ENCODE data around the gene EIF5. TPM values are rescaled to one million over a fixed set of nuclear protein-coding genes. Genes with fewer than 3 reads are reported as not detected.

The EIF5 gene
- total and polyA plus RNA-seq, 4 donors = 121 to 435 (median 192) TPM

DNA sequence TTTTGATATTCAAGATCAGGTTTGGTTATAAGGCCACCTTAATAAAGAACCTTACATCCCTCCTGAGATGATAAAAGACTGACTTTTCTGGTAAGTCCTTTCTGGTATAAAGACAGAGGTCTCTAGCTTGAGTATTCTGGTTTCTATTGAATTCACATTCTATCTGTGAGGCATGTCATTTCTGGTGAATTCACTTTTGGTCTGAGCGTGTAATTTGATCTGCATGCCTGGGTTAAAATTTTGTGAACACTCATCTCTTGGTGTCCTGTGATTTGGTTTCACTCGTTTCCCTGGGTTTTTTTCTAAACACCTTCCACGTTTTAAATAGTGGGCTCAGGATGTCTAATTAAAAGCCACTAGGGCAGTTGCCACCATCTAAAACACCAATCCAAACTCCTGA is 12.2 kb downstream of the EIF5 start:
- H3K36me3 ChIP-seq (ENCODE audit: control insufficient read depth in 4 of 4, insufficient read depth in 3 of 4, low read depth in 1 of 4, low read length in 3 of 4) = peaks cover 5 to 35% (median 32%) of the 10 kb centered on the region in 4 donors
- no peak for DNase-seq (ENCODE audit: low spot score)
- peaks cover 0 to 18% (median 12%) of the 10 kb centered on the region in 4 donors for H3K4me1 ChIP-seq (ENCODE audit: control insufficient read depth in 4 of 4, insufficient read depth in 4 of 4, low read length in 3 of 4)
- TF ChIP-seq, protein P1, sequence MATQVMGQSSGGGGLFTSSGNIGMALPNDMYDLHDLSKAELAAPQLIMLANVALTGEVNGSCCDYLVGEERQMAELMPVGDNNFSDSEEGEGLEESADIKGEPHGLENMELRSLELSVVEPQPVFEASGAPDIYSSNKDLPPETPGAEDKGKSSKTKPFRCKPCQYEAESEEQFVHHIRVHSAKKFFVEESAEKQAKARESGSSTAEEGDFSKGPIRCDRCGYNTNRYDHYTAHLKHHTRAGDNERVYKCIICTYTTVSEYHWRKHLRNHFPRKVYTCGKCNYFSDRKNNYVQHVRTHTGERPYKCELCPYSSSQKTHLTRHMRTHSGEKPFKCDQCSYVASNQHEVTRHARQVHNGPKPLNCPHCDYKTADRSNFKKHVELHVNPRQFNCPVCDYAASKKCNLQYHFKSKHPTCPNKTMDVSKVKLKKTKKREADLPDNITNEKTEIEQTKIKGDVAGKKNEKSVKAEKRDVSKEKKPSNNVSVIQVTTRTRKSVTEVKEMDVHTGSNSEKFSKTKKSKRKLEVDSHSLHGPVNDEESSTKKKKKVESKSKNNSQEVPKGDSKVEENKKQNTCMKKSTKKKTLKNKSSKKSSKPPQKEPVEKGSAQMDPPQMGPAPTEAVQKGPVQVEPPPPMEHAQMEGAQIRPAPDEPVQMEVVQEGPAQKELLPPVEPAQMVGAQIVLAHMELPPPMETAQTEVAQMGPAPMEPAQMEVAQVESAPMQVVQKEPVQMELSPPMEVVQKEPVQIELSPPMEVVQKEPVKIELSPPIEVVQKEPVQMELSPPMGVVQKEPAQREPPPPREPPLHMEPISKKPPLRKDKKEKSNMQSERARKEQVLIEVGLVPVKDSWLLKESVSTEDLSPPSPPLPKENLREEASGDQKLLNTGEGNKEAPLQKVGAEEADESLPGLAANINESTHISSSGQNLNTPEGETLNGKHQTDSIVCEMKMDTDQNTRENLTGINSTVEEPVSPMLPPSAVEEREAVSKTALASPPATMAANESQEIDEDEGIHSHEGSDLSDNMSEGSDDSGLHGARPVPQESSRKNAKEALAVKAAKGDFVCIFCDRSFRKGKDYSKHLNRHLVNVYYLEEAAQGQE (IDR thresholded peaks at IDR 0.05) = no peak
- TF ChIP-seq TAF1 (conservative IDR thresholded peaks at IDR 0.05) = no peak
- TF ChIP-seq, protein P2, sequence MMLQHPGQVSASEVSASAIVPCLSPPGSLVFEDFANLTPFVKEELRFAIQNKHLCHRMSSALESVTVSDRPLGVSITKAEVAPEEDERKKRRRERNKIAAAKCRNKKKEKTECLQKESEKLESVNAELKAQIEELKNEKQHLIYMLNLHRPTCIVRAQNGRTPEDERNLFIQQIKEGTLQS (IDR thresholded peaks at IDR 0.05) = no peak
- TF ChIP-seq, protein P3, sequence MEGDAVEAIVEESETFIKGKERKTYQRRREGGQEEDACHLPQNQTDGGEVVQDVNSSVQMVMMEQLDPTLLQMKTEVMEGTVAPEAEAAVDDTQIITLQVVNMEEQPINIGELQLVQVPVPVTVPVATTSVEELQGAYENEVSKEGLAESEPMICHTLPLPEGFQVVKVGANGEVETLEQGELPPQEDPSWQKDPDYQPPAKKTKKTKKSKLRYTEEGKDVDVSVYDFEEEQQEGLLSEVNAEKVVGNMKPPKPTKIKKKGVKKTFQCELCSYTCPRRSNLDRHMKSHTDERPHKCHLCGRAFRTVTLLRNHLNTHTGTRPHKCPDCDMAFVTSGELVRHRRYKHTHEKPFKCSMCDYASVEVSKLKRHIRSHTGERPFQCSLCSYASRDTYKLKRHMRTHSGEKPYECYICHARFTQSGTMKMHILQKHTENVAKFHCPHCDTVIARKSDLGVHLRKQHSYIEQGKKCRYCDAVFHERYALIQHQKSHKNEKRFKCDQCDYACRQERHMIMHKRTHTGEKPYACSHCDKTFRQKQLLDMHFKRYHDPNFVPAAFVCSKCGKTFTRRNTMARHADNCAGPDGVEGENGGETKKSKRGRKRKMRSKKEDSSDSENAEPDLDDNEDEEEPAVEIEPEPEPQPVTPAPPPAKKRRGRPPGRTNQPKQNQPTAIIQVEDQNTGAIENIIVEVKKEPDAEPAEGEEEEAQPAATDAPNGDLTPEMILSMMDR (IDR thresholded peaks at IDR 0.05; ENCODE audit: low read depth, low read length, missing input control) = no peak
- TF ChIP-seq RXRA (IDR thresholded peaks at IDR 0.05) = no peak
- TF ChIP-seq, protein P4, sequence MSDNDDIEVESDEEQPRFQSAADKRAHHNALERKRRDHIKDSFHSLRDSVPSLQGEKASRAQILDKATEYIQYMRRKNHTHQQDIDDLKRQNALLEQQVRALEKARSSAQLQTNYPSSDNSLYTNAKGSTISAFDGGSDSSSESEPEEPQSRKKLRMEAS (IDR thresholded peaks at IDR 0.05) = no peak
- no peak for TF ChIP-seq HNF4A (conservative IDR thresholded peaks at IDR 0.05)
- 48% methylated on average over 3 of the region's 3 CpGs for WGBS
- no peak overlapping the region for H3K9ac ChIP-seq (ENCODE audit: low read depth in 1 of 2, low read length in 2 of 2)
- H3K4me3 ChIP-seq (ENCODE audit: low read depth in 1 of 3, low read length in 3 of 3) = no peak overlapping the region
- no peaks in the 10 kb centered on the region for H3K27me3 ChIP-seq (ENCODE audit: control insufficient read depth in 4 of 4, insufficient read depth in 4 of 4, low read length in 3 of 4)
- H3K9me3 ChIP-seq (ENCODE audit: control insufficient read depth in 4 of 4, low read length in 3 of 4) = no peaks in the 10 kb centered on the region
- no peak overlapping the region for H3K27ac ChIP-seq (ENCODE audit: low read depth in 1 of 2, low read length in 2 of 2)

DNA sequence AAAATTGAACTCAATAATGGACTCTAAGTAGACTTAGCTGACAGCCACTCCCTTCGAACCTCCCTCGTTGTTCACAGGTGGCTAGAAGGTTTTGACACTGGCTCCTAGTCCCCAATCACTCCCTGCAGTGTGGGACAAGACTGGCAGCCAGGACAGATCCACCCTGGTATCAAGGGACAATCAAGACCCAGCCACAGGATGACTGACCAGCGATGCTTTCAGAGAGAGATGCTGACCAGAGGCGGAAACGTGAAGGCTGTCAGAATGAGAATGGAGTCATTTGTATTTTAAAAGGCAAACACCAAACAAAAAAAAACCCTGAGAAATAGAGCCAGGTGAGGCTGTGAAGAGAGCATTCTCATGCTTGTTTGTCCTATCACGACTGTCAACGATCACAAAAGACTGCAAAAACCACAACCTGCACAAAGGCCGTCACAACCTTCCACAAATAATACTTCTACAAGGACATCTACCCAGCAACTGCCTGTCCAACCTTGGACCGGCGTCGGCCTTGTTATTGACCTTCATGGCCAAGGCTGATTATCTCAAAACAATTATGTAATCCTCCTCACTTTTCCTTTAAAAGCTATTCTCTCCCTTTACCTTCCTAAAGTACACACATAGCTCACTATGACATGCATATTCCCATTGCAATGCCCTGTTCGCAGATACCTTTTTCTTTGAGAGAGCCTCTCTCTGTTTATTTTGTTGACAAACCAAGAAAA is 13.2 kb downstream of the EIF5 start:
- no peak overlapping the region for H3K27ac ChIP-seq (ENCODE audit: low read depth in 1 of 2, low read length in 2 of 2)
- 39% methylated on average over 12 of the region's 12 CpGs for WGBS
- H3K27me3 ChIP-seq (ENCODE audit: control insufficient read depth in 4 of 4, insufficient read depth in 4 of 4, low read length in 3 of 4) = no peaks in the 10 kb centered on the region

DNA sequence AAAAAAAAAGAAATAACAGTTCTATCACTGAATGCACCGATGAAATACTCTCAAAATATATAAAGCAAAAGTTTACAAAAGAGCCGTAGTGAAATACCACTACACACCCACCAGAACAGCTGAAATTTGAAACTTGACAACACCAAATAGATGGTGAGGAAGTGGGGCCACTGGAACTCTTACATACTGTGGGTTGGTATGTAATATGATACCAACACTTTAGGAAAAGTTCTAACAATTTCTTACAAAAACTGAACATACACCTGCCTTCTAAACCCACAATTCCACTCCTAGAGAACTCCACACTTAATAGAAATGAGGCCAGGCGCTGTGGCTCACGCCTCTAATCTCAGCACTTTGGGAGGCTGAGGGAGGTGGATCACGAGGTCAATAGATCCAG is 14.1 kb downstream of the EIF5 start:
- Histone ChIP-seq H3K27ac (ENCODE audit: low read depth in 1 of 2, low read length in 2 of 2) (no peak overlapping the region), H3K9me3 (ENCODE audit: control insufficient read depth in 4 of 4, low read length in 3 of 4) (no peaks in the 10 kb centered on the region), H3K4me1 (ENCODE audit: control insufficient read depth in 4 of 4, insufficient read depth in 4 of 4, low read length in 3 of 4) (peaks cover 0 to 4% (median 1%) of the 10 kb centered on the region in 4 donors), H3K9ac (ENCODE audit: low read depth in 1 of 2, low read length in 2 of 2) (no peak overlapping the region), H3K36me3 (ENCODE audit: control insufficient read depth in 4 of 4, insufficient read depth in 3 of 4, low read depth in 1 of 4, low read length in 3 of 4) (peaks cover 3 to 16% (median 13%) of the 10 kb centered on the region in 4 donors), H3K27me3 (ENCODE audit: control insufficient read depth in 4 of 4, insufficient read depth in 4 of 4, low read length in 3 of 4) (no peaks in the 10 kb centered on the region), H3K4me3 (ENCODE audit: low read depth in 1 of 3, low read length in 3 of 3) (no peak overlapping the region)
- DNase-seq (ENCODE audit: low spot score) = no peak
- WGBS = 84% methylated on average over 5 of the region's 5 CpGs
- TF ChIP-seq RXRA (IDR thresholded peaks at IDR 0.05) = no peak
- TF ChIP-seq NR2F2 (IDR thresholded peaks at IDR 0.05) = no peak
- TF ChIP-seq, protein P3 (IDR thresholded peaks at IDR 0.05; ENCODE audit: low read depth, low read length, missing input control) = no peak
- TF ChIP-seq YY1 (IDR thresholded peaks at IDR 0.05) = no peak
- no peak for TF ChIP-seq RAD21 (IDR thresholded peaks at IDR 0.05)
- TF ChIP-seq FOXA1 (IDR thresholded peaks at IDR 0.05) = no peak
- TF ChIP-seq, protein P1 (IDR thresholded peaks at IDR 0.05) = no peak
- no peak for TF ChIP-seq JUND (IDR thresholded peaks at IDR 0.05)

More for the DNA sequence above, 13.2 kb downstream of the EIF5 start:
- DNase-seq (ENCODE audit: low spot score) = no peak
- no peak for TF ChIP-seq RAD21 (IDR thresholded peaks at IDR 0.05)
- TF ChIP-seq NR2F2 (IDR thresholded peaks at IDR 0.05) = no peak
- TF ChIP-seq EGR1 (IDR thresholded peaks at IDR 0.05; ENCODE audit: low read depth in 2 of 2) = no peak
- TF ChIP-seq, protein P4 (IDR thresholded peaks at IDR 0.05) = no peak
- H3K4me3 ChIP-seq (ENCODE audit: low read depth in 1 of 3, low read length in 3 of 3) = no peak overlapping the region
- peaks cover 0 to 10% (median 2%) of the 10 kb centered on the region in 4 donors for H3K4me1 ChIP-seq (ENCODE audit: control insufficient read depth in 4 of 4, insufficient read depth in 4 of 4, low read length in 3 of 4)
- peaks cover 3 to 25% (median 22%) of the 10 kb centered on the region in 4 donors for H3K36me3 ChIP-seq (ENCODE audit: control insufficient read depth in 4 of 4, insufficient read depth in 3 of 4, low read depth in 1 of 4, low read length in 3 of 4)
- H3K9me3 ChIP-seq (ENCODE audit: control insufficient read depth in 4 of 4, low read length in 3 of 4) = no peaks in the 10 kb centered on the region
- H3K9ac ChIP-seq (ENCODE audit: low read depth in 1 of 2, low read length in 2 of 2) = no peak overlapping the region

Data from liver (tissue), 9 donors.